GM19023 (cell line): ENCODE data around the gene HDAC9.

Source experiments
- ATAC-seq: cut with Tn5 transposase; IDR thresholded peaks from one replicate; pipeline ENCODE4 v1.9.1; 2021; ENCODE audit warnings: mild to moderate bottlenecking, moderate library complexity; ENCODE audit not compliant: unreplicated experiment

HDAC9 gene

DNA sequence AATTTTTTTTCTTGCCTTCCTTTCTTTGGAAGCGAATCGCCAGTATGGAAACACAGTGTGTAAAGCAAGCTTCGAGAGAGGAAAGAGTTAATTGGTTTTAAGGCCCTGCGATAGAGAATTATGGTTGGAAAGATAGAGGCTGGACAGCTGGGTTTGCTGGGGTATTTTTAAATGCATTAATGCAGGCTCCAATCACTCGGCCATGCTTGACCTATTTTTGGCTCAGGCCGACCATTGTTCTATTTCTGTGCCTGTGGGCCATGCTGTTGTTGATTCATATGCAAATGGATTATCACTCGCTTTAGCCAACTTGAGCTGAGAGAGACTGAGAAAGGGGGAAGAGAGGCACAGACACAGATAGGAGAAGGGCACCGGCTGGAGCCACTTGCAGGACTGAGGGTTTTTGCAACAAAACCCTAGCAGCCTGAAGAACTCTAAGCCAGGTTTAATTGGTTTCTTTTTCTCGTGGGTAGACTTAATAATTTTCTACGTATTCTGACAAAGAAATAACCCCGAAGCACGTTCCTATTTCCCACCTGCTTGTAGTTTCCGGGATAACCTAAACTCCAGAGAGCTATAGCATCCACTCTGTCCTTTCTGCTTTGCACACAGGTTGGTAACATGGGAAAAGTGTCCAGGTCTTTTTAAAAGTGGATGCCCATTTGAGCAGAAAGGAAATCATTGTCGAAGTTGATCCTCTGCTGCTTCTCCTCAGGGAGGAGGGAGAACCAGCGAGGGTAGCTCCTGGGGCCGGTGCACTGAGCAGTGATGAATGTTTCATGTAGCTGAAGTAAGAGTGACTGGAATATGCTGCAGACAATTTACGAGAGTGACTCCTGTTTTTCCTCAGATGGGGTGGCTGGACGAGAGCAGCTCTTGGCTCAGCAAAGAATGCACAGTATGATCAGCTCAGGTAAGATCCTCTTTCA is at the start of gene HDAC9:
Gene HDAC9, plus strand, starts transcription at position 338 of the 929 bp plus-strand sequence. Its CDS starts 554 bp downstream, at position 892.
- ATAC-seq: peak; percentile 87

DNA sequence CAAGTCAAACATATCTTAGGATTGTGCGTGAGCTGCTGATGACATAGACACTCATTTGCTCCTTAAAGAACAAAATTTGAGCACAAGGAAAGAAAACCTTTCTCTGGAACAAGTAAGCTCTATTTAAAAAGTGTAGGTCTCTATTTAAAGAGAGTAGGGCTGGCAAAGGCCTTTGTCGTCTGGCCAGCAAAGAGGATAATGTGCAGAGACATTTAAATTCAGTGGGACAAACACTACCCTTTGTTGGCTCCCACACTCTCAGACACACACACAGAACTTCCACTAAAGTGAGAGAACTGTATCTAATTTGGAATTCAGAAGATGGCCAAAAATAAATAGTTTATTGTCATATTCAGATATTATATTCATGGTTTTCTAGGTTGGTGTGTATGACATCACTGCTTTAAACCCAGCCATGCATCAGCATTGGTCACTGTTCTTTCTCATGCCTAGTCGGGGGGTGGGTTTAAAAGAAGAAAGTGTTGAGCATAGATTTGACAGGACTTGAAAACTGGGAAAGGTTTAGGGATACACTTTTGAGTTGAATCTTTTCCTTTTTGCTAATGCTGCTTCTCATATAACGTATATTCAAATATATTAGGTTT is 49.5 kb upstream of the HDAC9 start:
- no peak for ATAC-seq

DNA sequence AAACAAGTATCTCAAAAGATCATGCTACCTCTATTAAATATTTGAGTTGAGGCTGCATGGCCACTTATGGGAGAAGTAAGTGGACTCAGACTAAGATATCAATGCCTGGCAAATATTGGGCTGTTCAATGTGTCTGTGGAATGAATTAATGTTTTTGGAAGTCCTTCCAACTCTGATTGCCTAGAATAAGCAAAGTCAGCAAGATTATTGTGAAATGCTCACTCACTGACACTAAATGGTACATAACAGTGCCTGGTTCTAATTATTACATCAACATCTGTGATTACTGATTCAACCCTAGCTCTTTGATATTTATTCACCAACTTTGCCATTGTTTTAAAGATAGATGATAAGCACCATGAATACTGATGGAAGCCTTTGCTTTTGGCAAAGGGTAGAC is 45.5 kb upstream of the HDAC9 start:
- no peak for ATAC-seq

DNA sequence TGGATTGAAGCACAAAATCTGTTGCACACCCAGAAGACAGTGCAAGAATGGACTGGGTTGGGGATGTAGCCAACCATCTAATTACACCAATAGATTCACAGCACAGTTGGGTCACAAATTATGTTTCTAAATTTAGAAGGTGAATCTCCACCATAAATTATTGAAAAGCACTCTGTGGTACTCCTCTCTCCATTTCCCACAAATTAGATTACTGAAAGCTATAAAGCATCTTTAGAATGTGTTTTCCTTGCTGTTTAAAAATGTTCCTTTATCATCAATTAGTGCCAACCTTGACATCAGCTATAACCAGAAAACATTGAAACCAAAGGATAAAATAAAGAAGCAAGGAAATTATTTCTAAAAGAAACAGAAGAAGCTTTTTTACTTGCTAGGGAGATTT is 39.9 kb upstream of the HDAC9 start:
- ATAC-seq: no peak

DNA sequence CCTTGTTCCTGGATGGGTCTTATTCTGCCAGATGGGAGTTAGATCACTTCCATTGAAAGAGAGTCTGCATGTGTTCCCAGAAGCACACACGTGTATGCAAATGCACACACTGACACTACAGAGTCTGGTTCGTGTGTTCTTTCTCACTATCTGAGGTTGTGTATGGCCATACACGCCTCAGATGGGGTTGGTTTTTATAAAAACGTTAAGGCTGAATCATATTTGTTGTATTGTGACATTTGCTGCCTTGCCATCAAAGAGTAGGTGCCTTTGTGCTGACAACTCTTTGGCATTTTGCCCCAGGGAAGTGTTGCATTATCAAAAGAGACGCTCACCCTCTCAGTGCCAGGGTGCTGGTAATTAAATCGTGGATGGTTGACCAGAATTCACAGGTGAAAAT is 37.7 kb upstream of the HDAC9 start:
- no peak for ATAC-seq

DNA sequence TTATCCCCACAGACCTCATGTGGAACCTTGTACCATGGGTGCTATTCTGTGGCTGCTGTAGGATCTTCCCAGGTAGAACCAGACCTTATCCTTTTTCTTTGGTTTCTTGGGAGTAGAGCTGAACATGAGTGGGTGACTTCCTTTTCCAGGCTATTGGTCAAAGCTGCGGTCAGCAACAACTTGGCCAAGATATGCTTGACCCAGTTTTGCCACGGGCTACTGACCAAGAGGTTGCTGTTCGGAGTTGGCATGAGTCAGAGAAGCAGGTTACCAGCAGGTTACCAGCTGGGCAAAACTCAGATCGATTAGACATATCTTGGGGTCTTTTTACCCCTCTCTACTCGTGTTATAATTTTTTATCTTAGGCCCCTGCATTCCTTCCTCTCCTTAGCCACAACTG is 36.7 kb upstream of the HDAC9 start:
- ATAC-seq: no peak

DNA sequence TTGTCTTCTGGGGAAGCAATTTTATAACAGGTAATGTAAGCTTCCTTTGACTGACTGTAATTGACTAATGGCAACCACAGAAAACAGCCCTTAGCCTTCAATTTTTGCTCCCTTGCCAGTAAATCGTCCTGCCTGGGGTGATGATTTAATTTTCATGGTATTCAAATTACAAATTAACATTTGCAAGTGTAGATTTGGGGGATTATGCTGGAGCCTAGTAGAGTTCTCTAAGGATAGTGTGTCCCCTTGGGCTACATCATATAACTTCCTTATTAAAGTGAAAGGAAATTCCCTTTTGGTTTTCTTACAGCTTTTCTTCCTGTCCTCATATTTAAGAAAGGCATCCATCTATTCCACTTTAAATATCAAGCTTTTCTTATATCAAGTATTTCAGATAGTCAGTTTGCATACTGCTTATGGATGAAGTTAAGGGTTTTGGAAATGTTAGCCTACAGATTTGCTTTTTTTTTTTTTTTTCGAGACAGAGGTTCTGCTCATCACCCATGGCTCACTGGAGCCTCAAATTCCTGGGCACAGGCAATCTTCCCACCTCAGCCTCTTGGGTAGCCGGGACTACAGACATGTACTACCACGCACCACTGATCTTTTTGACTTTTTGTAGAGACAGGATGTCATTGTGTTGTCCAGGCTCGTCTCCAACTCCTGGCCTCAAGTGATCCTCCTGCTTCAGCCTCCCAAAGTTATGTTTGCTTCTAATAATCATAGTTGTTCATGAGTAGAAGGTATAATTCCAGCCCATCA is 35.9 kb upstream of the HDAC9 start:
- ATAC-seq: no peak

DNA sequence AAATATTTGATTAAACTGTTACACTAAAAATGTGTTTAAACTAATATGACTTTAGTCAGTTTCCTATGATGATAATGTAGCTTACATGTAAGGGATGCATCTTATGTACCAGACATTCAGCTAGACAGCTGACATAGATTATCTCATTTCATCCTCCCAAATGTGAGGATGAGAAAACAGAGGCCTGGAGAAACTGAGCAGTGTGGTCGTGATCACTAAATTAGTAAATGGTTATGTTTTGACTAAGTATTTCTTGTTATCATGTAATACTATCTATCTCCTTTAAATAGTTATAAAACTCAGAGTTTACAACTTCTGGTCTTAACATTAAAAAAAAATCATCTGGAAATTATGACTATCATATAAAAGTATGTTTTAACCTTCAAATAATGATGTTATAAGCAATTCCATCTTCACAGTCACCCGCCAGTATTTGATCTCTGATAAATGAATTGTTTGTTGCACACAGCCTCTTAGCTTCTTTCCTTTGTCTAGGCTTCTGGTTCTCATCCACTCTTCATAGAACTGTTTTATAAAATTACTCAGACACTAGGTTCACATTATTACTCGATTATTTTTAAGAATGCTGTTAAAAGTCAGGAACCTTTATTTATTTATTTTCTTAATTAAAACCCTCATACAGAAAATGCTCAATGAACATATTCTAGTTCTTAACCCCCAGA is 33.6 kb upstream of the HDAC9 start:
- ATAC-seq: no peak

DNA sequence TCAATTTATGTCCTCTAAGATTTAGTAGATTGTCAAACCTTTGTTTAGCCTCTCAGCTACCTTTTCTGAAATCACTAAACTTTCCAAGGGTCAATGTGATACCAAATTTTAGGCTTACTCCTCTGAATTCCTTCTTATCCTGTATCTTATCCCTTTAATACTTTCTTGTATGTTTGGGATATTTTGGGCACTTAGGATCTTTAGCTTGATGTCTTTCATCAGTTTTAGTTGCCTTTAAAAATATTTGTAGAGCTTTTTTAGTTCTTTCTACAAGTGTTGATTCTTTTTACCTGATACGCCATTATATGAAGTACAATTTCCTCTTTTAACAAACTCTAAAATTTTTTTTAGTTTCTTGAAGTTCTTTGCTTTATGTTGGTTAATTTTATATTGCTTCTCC is 30.7 kb upstream of the HDAC9 start:
- no peak for ATAC-seq

DNA sequence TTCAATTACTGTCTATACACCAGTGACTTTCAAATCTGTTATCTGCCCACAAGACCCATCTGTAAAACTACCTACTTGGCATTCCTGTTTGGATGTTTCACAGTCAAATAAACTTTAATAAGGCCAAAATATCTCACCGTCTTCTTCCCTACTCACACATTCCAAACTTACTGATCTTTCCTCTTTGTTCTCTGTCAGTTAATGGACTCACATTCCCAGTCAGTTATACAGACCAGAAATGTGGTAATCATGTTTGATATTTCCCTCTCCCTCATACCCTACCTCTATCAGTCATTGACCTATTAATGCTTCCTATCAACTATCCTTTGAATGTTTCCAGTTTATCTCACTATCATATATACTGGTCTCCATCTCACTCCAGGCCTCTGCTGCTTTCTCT is 28.5 kb upstream of the HDAC9 start:
- no peak for ATAC-seq

DNA sequence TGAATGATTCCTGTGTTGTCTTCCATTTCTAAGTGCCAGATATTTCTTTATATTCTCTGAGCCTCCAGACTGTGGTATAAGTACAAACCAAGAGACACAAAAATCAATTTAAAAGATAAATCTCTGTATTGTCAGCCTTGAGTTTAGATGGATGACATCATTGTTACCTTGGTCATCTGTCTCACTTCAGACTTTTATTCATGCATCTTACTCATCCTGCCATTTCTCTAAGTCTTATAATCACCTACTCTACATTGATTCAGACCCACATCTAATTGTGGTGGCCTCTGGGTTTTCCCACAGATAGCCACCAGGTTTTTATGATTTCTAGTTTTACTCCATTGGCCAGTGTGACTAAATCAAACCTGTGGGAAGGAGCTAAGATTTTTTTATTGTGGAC is 26.8 kb upstream of the HDAC9 start:
- ATAC-seq: no peak

DNA sequence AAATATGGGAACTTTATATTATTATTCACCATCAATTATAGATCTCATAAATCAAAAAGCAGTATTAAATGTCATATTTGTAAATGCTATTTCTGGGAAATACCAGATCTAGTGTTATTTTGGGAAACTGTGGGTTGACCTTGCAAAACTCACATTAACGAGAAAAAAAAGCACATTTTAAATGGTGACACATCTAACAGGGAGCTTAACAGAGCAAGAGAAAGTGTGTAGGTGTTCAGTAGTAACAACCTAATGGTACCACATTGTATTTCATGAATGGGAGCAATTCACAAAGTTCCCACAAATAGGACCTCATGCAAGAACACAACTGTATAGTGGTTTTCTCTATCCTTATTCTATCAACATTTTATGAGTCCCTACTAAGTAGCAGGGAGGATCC is 26.2 kb upstream of the HDAC9 start:
- no peak for ATAC-seq

DNA sequence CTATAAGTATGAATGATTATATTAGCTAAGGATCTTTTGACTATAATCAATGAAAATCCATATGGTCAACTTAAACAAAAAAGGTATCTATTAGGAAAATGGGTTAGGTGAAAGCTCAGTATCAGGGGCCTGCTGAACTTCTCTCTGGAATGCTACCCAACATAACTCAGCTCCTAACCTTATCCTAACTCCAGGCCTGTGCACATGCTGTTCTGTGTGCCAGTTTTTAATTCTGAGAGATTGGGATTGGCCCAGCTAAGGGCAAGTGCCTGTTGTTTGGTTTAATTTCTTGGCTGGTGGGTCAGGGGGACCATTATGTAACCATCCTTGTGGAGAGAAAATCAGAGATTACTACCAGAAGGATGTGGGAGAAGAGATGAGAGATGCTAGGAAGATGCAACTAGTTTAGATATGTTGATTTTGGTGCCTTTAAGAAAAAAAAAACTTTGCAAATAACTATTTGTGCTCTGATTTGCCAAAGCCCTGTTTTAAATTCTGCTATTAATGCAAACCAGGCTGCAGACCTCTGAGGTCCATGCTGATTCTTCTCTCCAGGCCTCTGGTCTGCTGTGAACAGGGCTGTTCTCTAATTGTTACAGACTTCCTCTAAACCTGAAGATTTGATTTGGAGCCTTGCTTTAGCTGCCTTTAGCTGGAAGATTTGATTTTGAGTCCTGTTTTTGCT is 23.9 kb upstream of the HDAC9 start:
- ATAC-seq: no peak

DNA sequence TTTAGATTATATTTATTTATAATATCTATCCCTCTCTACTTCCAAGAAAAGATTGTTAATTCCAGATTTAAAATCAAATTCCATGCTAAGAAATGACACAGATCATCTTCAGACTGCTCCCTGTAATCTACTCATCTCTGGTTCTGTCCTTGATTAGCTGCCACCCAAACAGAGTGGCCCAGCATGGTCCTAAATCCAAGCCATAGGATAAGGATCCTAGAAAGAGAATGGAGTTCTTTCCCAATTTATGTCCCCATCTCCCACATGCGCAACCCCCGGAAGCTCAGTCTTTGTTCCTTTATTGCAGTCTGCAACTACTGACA is 23.4 kb upstream of the HDAC9 start:
- ATAC-seq: no peak

DNA sequence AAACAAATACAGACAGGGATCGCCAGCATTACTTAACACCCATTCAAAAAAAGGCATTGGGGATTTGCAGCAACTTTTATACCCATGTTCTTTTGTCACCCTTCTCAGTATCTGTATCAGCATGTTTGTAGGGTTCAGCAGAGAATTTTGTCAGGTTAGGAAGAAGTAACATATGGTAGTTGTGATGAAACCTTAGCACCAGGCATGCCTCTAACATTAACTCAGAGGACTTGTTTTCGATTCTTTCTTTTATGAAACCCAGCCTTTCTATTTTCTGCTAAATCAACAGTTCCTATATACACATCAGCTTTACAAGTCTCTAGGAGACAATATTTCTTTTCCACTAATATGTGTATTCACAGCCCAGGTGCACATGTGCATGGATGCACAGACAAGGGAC is 22.4 kb upstream of the HDAC9 start:
- ATAC-seq: no peak

DNA sequence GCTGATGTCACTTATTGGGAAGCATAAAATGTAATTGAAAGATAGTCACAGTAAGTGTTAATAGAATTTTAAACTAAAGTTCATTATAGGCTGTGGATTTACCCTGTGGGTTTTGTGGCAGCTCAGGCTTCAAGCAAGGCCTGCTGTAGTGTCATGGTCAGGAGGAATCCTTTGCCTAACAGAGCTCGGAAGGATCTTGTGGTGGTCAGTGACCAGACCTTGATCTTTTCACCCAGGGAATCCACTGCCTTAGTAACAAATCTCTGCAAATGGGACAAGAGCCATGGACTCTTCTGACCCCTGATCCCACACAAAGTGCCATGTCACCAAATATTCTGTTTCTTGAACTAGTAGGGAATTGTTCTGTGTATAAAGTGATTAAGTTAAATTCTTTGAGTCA is 20.6 kb upstream of the HDAC9 start:
- ATAC-seq: no peak

DNA sequence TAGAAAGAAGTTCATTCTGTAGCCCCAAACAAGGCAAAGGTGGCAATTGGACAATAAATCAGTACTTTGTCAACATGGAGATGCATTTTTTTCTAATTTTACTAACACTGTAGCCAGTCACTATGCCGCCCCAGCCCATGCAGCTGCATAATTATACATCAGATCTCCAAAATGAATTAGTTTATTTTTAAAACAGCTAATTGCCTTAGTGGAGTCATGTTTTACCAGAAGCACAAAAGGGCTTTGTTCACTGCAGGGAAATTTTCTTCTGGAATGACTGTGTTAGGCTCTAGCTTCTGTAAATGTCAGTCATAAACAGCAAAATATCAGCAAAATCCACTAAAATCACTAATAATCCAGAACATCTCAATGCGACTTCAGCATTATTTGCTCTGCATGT is 20.1 kb upstream of the HDAC9 start:
- ATAC-seq: no peak

DNA sequence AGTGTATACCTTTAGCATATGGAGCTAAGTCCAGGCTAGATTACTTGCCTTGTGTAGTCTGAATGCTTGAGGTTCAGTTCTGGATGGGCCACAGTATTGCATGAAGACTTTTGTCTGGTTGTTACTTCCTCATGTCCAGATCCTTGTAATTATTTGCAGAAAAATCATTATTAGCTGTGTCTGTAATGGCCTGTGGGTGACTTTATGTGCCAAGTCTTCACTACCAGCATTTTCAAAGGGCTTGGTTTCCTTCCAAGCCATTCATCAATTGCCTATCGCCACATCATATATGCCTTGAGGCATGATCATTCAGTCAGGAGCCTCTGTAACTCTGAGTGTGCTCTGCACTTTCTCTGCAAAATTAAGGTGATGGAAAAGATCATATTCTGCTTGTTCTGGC is 13.8 kb upstream of the HDAC9 start:
- ATAC-seq: no peak

DNA sequence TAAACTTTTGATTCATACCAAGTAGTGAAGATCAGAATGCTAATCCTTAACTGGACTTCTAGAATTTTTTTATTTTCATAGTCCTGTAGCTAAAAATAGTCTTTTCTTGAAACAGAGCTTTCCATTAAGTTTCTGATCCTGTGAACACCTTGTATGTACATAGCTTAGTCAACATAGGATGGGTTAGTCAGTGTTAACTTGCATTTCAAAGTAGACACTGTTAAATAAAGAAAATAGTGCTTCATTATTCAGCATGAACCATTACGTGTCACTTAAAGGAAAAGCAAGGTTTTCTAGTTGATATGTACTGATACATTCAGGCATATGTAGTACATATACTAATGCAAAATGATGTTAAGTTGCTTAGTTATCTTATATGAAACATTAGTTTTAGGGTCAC is 7.5 kb upstream of the HDAC9 start:
- ATAC-seq: no peak

DNA sequence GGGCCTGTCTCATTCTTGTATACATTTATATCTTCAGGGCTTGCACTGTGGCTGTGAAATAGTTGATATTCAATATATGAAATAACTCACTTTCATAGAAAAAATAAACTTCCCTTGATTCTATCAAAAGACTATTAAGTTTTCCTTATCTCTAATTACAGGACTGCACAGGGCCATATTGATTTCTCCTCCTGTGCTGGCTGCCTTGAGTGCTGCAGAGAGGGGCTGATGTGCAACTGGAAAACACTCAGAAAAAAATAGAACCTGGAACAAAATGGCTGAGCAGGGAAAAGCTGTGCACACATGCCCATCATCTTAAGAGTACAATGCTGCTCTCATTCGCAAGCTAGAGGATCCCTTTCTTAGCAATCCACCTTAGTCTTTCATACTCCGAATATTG is 5.9 kb upstream of the HDAC9 start:
- ATAC-seq: no peak

DNA sequence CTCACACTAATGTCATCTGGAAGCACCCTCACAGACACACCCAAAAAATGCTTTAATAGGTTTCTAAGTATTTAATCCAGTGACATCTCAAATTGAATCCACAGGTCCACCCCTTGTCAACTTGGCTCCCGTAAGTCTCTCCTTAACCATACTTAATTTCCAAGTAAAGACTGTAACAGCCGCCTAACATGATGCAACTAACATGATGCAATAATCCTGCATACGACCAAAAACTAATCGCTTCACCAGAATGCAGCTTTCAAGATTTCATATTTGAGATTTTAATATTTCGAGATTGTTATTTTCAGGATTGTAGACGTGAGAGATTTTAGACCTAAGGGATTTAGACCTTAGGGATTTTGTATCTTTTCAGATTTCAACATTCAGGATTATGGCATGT is 3.7 kb upstream of the HDAC9 start:
- no peak for ATAC-seq
